GM23248 (cell line): ENCODE data around the gene GRWD1.

Experiments
- EZH2 ChIP-seq: fragments of 200-600 bp; sonication (generic); IDR thresholded peaks from 2 replicates; pipeline ENCODE4 v1.6.1; 2018; ENCODE audit warnings: antibody characterized with exemption, mild to moderate bottlenecking; ENCODE audit not compliant: insufficient read depth, poor library complexity, severe bottlenecking
- EZH2phosphoT487 ChIP-seq: fragments of 200-600 bp; sonication (generic); IDR thresholded peaks from 2 replicates; pipeline ENCODE4 v1.6.1; 2018; ENCODE audit warnings: antibody characterized with exemption, moderate library complexity, mild to moderate bottlenecking, low read depth; ENCODE audit not compliant: insufficient read depth

DNA sequence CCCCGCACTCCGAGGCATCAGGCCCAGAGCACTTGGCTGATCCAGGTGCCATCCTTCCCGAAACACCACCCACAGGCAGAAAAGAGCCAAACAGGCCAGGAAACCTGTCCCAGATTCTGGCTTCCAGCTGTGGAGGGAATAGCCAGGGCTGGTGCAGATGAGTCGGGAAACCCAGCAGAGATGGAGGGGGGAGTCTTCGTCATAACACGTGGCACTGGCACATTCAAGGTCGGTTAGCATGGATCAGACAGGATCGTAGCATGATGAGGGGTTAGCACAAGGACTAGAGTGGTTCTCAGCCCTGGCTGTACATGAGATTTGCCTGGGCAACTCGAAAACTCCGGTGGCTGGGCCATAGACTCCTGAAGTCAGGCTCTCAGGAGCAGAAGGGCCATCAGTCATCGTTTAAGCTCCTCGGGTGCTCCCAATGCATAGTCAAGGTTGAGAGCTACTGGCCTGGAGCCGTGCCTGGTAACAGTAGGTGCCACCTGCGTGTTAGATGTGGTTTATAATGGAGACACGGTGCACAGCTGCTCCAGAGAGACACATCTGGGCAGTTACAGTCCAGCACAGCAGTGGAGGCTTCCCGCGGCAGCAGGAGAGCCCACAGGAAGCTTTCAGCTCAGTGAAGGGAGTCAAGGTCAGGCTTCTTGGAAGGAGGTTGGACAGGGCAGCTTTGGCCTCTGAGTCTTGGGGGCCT, 29.7 kb downstream of the GRWD1 start:
- TF ChIP-seq EZH2 (no peak), EZH2phosphoT487 (no peak)
